ENCODE data around the gene SHISAL2A.

DNA sequence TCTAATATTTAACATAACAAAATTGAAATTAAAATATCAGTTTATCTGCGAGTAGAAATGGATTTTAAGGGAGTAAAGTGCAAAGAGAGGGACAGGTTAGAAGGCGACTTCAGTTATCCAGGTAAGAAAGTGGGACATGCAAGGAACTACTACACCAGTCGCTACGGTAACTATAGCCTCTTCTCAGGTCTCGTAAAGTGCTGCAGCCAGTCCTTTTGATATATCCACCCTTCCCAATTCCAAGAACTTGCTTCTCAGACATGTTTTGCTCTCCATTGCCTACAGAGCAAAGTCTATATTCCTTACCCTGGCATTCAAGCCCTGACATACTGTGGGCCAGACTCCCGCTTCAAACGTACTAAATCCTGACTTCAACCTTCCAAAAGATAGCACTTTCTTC, 62.7 kb downstream of the SHISAL2A start:
- TF ChIP-seq FOXA1 (IDR thresholded peaks at IDR 0.05) (no peak), ZNF384 (IDR thresholded peaks at IDR 0.05) (no peak), ARNT (IDR thresholded peaks at IDR 0.05) (no peak), SP1 (IDR thresholded peaks at IDR 0.05) (no peak), SUZ12 (IDR thresholded peaks at IDR 0.05) (no peak), ELF4 (IDR thresholded peaks at IDR 0.05) (no peak), LEF1 (IDR thresholded peaks at IDR 0.05; ENCODE audit: borderline replicate concordance) (no peak), HDGF (IDR thresholded peaks at IDR 0.05; ENCODE audit: borderline replicate concordance) (no peak), FOXM1 (IDR thresholded peaks at IDR 0.05; ENCODE audit: borderline replicate concordance) (no peak)

Measured in HEK293T (cell line).